HUES64 (cell line): Measurements from ENCODE around the gene RAB22A.
"Not testable (repeated sequence)": the region's sequence is repeated elsewhere in the genome, so short reads cannot be mapped to it uniquely, and the experiment has no call there.

Experiments
- H3K27ac ChIP-seq: 2 replicates; pipeline ENCODE4 v1.7.0; 2013; ENCODE audit warnings: low read depth, low read length, inconsistent platforms
- H3K27me3 ChIP-seq: 2 replicates; pipeline ENCODE4 v1.6.1; 2013; ENCODE audit warnings: mild to moderate bottlenecking, low read length; ENCODE audit not compliant: insufficient read depth
- H3K36me3 ChIP-seq: 2 replicates; pipeline ENCODE4 v1.6.1; 2013; ENCODE audit warnings: mild to moderate bottlenecking, low read length; ENCODE audit not compliant: insufficient read depth
- H3K4me1 ChIP-seq: 2 replicates; pipeline ENCODE4 v1.6.1; 2013; ENCODE audit warnings: mild to moderate bottlenecking, low read length, moderate library complexity; ENCODE audit not compliant: insufficient read depth
- H3K4me3 ChIP-seq: 2 replicates; pipeline ENCODE4 v1.5.1; 2013; ENCODE audit warnings: mild to moderate bottlenecking, low read length, moderate library complexity
- H3K9ac ChIP-seq: 2 replicates; pipeline ENCODE4 v1.6.1; 2013; ENCODE audit warnings: mild to moderate bottlenecking, low read depth, low read length
- H3K9me3 ChIP-seq: 2 replicates; pipeline ENCODE4 v1.6.1; 2013; ENCODE audit warnings: low read depth, low read length; ENCODE audit not compliant: insufficient read depth
- WGBS: fragments of 150-250, 120-280 bp; methylation state at CpG from one replicate; pipeline ENCODE4 v1.1.7; 2013; ENCODE audit warnings: missing lambda C conversion rate; 5-methylcytosine and 5-hydroxymethylcytosine counted together

The RAB22A gene

GRCh38 chr20:58349570-58349969 is 40.1 kb downstream of the RAB22A start:
- no peak overlapping the region for H3K27ac ChIP-seq
- 92% methylated on average over 3 of the region's 3 CpGs for WGBS
- peaks cover 35% of the 10 kb centered on the region for H3K36me3 ChIP-seq
- H3K4me3 ChIP-seq = no peak overlapping the region
- H3K9ac ChIP-seq = no peak overlapping the region
- H3K4me1 ChIP-seq = no peaks in the 10 kb centered on the region
- no peaks in the 10 kb centered on the region for H3K27me3 ChIP-seq
- H3K9me3 ChIP-seq = no peaks in the 10 kb centered on the region

- H3K27ac ChIP-seq = no peak overlapping the region
- no peaks in the 10 kb centered on the region for H3K27me3 ChIP-seq
- no peaks in the 10 kb centered on the region for H3K9me3 ChIP-seq
- H3K36me3 ChIP-seq = peaks cover 31% of the 10 kb centered on the region
- H3K4me3 ChIP-seq = no peak overlapping the region
- no peak overlapping the region for H3K9ac ChIP-seq
- 93% methylated on average over 2 of the region's 2 CpGs for WGBS
- H3K4me1 ChIP-seq = no peaks in the 10 kb centered on the region
These were observed 43.0 kb downstream of the RAB22A start for GRCh38 chr20:58352468-58352867.

- Histone ChIP-seq H3K4me1 (peaks cover 6% of the 10 kb centered on the region; the same call in 1 of the 2 replicates), H3K27me3 (no peaks in the 10 kb centered on the region), H3K36me3 (peaks cover 51% of the 10 kb centered on the region), H3K9me3 (no peaks in the 10 kb centered on the region), H3K27ac (no peak overlapping the region), H3K4me3 (no peak overlapping the region), H3K9ac (no peak overlapping the region)
- WGBS = 95% methylated on average over 7 of the region's 8 CpGs
These were observed 49.9 kb downstream of the RAB22A start for GRCh38 chr20:58359441-58359840.

- H3K4me1 ChIP-seq = peaks cover 6% of the 10 kb centered on the region; the same call in 1 of the 2 replicates
- H3K27ac ChIP-seq = no peak overlapping the region
- H3K4me3 ChIP-seq = no peak overlapping the region
- no peaks in the 10 kb centered on the region for H3K9me3 ChIP-seq
- H3K36me3 ChIP-seq = peaks cover 40% of the 10 kb centered on the region
- no peak overlapping the region for H3K9ac ChIP-seq
- no peaks in the 10 kb centered on the region for H3K27me3 ChIP-seq
These were observed 51.4 kb downstream of the RAB22A start for GRCh38 chr20:58360936-58361335.

- no peak overlapping the region for H3K9ac ChIP-seq
- WGBS = 90% methylated on average over 9 of the region's 9 CpGs
- H3K27ac ChIP-seq = no peak overlapping the region
- H3K9me3 ChIP-seq = no peaks in the 10 kb centered on the region
- no peak overlapping the region for H3K4me3 ChIP-seq
- peaks cover 34% of the 10 kb centered on the region for H3K36me3 ChIP-seq
- no peaks in the 10 kb centered on the region for H3K27me3 ChIP-seq
- peaks cover 10% of the 10 kb centered on the region for H3K4me1 ChIP-seq
These were observed 52.1 kb downstream of the RAB22A start for GRCh38 chr20:58361481-58362205.

- WGBS = no CpG with 5 or more reads among the region's 1 CpG
- H3K36me3 ChIP-seq = peaks cover 32% of the 10 kb centered on the region
- no peak overlapping the region for H3K27ac ChIP-seq
- H3K27me3 ChIP-seq = no peaks in the 10 kb centered on the region
- H3K4me1 ChIP-seq = peaks cover 10% of the 10 kb centered on the region
- no peak overlapping the region for H3K9ac ChIP-seq
- H3K9me3 ChIP-seq = no peaks in the 10 kb centered on the region
- H3K4me3 ChIP-seq = no peak overlapping the region
These were observed 52.6 kb downstream of the RAB22A start for GRCh38 chr20:58362206-58362516.

- no peaks in the 10 kb centered on the region for H3K27me3 ChIP-seq
- 97% methylated on average over 3 of the region's 4 CpGs for WGBS
- no peak overlapping the region for H3K4me3 ChIP-seq
- peaks cover 10% of the 10 kb centered on the region for H3K4me1 ChIP-seq
- H3K9ac ChIP-seq = no peak overlapping the region
- H3K36me3 ChIP-seq = peaks cover 28% of the 10 kb centered on the region
- H3K9me3 ChIP-seq = no peaks in the 10 kb centered on the region
- H3K27ac ChIP-seq = no peak overlapping the region
These were observed 53.5 kb downstream of the RAB22A start for GRCh38 chr20:58362970-58363369.

- Histone ChIP-seq H3K4me1 (peaks cover 4% of the 10 kb centered on the region; the same call in 1 of the 2 replicates), H3K9me3 (no peaks in the 10 kb centered on the region), H3K9ac (no peak overlapping the region), H3K27me3 (no peaks in the 10 kb centered on the region), H3K27ac (no peak overlapping the region), H3K4me3 (no peak overlapping the region), H3K36me3 (peaks cover 8% of the 10 kb centered on the region; the same call in 1 of the 2 replicates)
- 100% methylated on average over 3 of the region's 3 CpGs for WGBS
These were observed 57.4 kb downstream of the RAB22A start for GRCh38 chr20:58366866-58367265.

GRCh38 chr20:58372806-58373205 is 63.3 kb downstream of the RAB22A start:
- Histone ChIP-seq H3K4me1 (peaks cover 37% of the 10 kb centered on the region), H3K27me3 (no peaks in the 10 kb centered on the region), H3K9me3 (no peaks in the 10 kb centered on the region), H3K36me3 (no peaks in the 10 kb centered on the region), H3K27ac (no peak overlapping the region), H3K9ac (no peak overlapping the region), H3K4me3 (no peak overlapping the region)
- 50% methylated on average over 9 of the region's 9 CpGs for WGBS

GRCh38 chr20:58373296-58373695 is 63.8 kb downstream of the RAB22A start:
- not testable (repeated sequence) for H3K27ac ChIP-seq, H3K36me3 ChIP-seq, H3K9me3 ChIP-seq, H3K9ac ChIP-seq, H3K27me3 ChIP-seq, H3K4me3 ChIP-seq
- WGBS = 95% methylated on average over 8 of the region's 8 CpGs
- H3K4me1 ChIP-seq = peaks cover 37% of the 10 kb centered on the region

GRCh38 chr20:58374027-58374850 is 64.7 kb downstream of the RAB22A start:
- 62% methylated on average over 19 of the region's 19 CpGs for WGBS
- no peaks in the 10 kb centered on the region for H3K27me3 ChIP-seq
- H3K9me3 ChIP-seq = no peaks in the 10 kb centered on the region
- peaks cover 37% of the 10 kb centered on the region for H3K4me1 ChIP-seq
- peak overlapping the region; percentile 8; the same call in 1 of the 2 replicates for H3K27ac ChIP-seq
- H3K36me3 ChIP-seq = no peaks in the 10 kb centered on the region
- H3K4me3 ChIP-seq = peak overlapping the region; percentile 30; the same call in 1 of the 2 replicates
- peak overlapping the region; percentile 39; the same call in 1 of the 2 replicates for H3K9ac ChIP-seq
